Suprapubic skin (tissue), 3 donors: ENCODE results near the gene NAA40.

Source experiments
- CTCF ChIP-seq, 2 donors: fragments of 200-600 bp in 1 of 2; fragments of 450-650 bp in 1 of 2; sonication (generic) in 1 of 2; IDR thresholded peaks; one replicate each; pipeline ENCODE4 v1.5.1; 2016 to 2019; ENCODE audit warnings: antibody characterized with exemption in 2 of 2, mild to moderate bottlenecking in 1 of 2, moderate library complexity in 1 of 2
- POLR2A ChIP-seq, 2 donors: fragments of 450-650 bp; IDR thresholded peaks; one replicate each; pipeline ENCODE4 v1.6.1; 2017; ENCODE audit warnings: antibody characterized with exemption in 2 of 2, mild to moderate bottlenecking in 2 of 2, moderate library complexity in 2 of 2

- no peak for TF ChIP-seq POLR2A (IDR thresholded peaks at IDR 0.05)
- TF ChIP-seq CTCF (IDR thresholded peaks at IDR 0.05) = no peak
Observed at GRCh38 chr11:63940786-63941185, 2.0 kb downstream of the NAA40 start.
